Measurements from ENCODE around the gene GUCY2D. TPM values are rescaled to one million over a fixed set of nuclear protein-coding genes. Genes with fewer than 3 reads are reported as not detected.

GUCY2D gene
- total and polyA plus RNA-seq, 2 experiments from 2014 or later = 0.22 TPM; not detected in 1

- no peak for DNase-seq
- no peak overlapping the region for H3K4me3 ChIP-seq
- no peaks in the 10 kb centered on the region for H3F3A ChIP-seq (ENCODE audit: insufficient read depth)
- H3K27me3 ChIP-seq (replicated peaks; ENCODE audit: insufficient read depth) = no peaks in the 10 kb centered on the region
- TF ChIP-seq EZH2 (IDR thresholded peaks at IDR 0.05; ENCODE audit: insufficient read depth, poor library complexity, severe bottlenecking) (no peak), EZH2phosphoT487 (IDR thresholded peaks at IDR 0.05; ENCODE audit: insufficient read depth, low read depth) (no peak)
- no peak overlapping the region for H3K9ac ChIP-seq
- H3K9me2 ChIP-seq (ENCODE audit: insufficient read depth) = no peaks in the 10 kb centered on the region
- H3K79me2 ChIP-seq (ENCODE audit: insufficient read depth) = no peaks in the 10 kb centered on the region
- H3K4me2 ChIP-seq (ENCODE audit: unreplicated experiment) = no peak overlapping the region
- no peak overlapping the region for H3K27ac ChIP-seq
- H3K9me3 ChIP-seq (ENCODE audit: low read depth) = no peaks in the 10 kb centered on the region
- H4K20me1 ChIP-seq (ENCODE audit: insufficient read depth) = no peaks in the 10 kb centered on the region
- in situ Hi-C loops (cut with MboI) = no loop called here
- H3K36me3 ChIP-seq (ENCODE audit: low read depth) = no peaks in the 10 kb centered on the region
- no peak overlapping the region for H2AFZ ChIP-seq
- WGBS, 2 experiments (ENCODE audit: low coverage in 1 of 2, low lambda C conversion rate in 2 of 2, missing lambda C conversion rate in 2 of 2) = 50 to 61% methylated on average over 4 of the region's 4 CpGs
- no peaks in the 10 kb centered on the region for H3K4me1 ChIP-seq (ENCODE audit: insufficient read depth)
Observed at GRCh38 chr17:7971651-7972050, 30.8 kb upstream of the GUCY2D start.

- Histone ChIP-seq H4K20me1 (ENCODE audit: insufficient read depth) (no peaks in the 10 kb centered on the region), H2AFZ (no peak overlapping the region), H3K36me3 (ENCODE audit: low read depth) (no peaks in the 10 kb centered on the region), H3K9me2 (ENCODE audit: insufficient read depth) (no peaks in the 10 kb centered on the region), H3K4me1 (ENCODE audit: insufficient read depth) (no peaks in the 10 kb centered on the region), H3K9ac (no peak overlapping the region), H3F3A (ENCODE audit: insufficient read depth) (no peaks in the 10 kb centered on the region), H3K27ac (no peak overlapping the region), H3K27me3 (replicated peaks; ENCODE audit: insufficient read depth) (no peaks in the 10 kb centered on the region), H3K4me3 (no peak overlapping the region), H3K9me3 (ENCODE audit: low read depth) (no peaks in the 10 kb centered on the region), H3K4me2 (ENCODE audit: unreplicated experiment) (no peak overlapping the region), H3K79me2 (ENCODE audit: insufficient read depth) (no peaks in the 10 kb centered on the region)
- TF ChIP-seq EZH2 (IDR thresholded peaks at IDR 0.05; ENCODE audit: insufficient read depth, poor library complexity, severe bottlenecking) (no peak), EZH2phosphoT487 (IDR thresholded peaks at IDR 0.05; ENCODE audit: insufficient read depth, low read depth) (no peak)
- in situ Hi-C loops (cut with MboI) = no loop called here
- DNase-seq = peak; percentile 52
- 95 to 96% methylated on average over 8 of the region's 8 CpGs for WGBS, 2 experiments (ENCODE audit: low coverage in 1 of 2, low lambda C conversion rate in 2 of 2, missing lambda C conversion rate in 2 of 2)
Observed at GRCh38 chr17:7972131-7972785, 30.2 kb upstream of the GUCY2D start.

GRCh38 chr17:7974638-7975131, 27.7 kb upstream of the GUCY2D start:
- H3F3A ChIP-seq (ENCODE audit: insufficient read depth) = no peaks in the 10 kb centered on the region
- H4K20me1 ChIP-seq (ENCODE audit: insufficient read depth) = no peaks in the 10 kb centered on the region
- H3K27me3 ChIP-seq (replicated peaks; ENCODE audit: insufficient read depth) = no peaks in the 10 kb centered on the region
- H3K9me2 ChIP-seq (ENCODE audit: insufficient read depth) = no peaks in the 10 kb centered on the region
- H3K9ac ChIP-seq = no peak overlapping the region
- no peak overlapping the region for H3K27ac ChIP-seq
- no peak overlapping the region for H3K4me2 ChIP-seq (ENCODE audit: unreplicated experiment)
- in situ Hi-C loops (cut with MboI) = no loop called here
- TF ChIP-seq EZH2phosphoT487 (IDR thresholded peaks at IDR 0.05; ENCODE audit: insufficient read depth, low read depth) (no peak), EZH2 (IDR thresholded peaks at IDR 0.05; ENCODE audit: insufficient read depth, poor library complexity, severe bottlenecking) (no peak)
- no peaks in the 10 kb centered on the region for H3K36me3 ChIP-seq (ENCODE audit: low read depth)
- no peak for DNase-seq
- H3K79me2 ChIP-seq (ENCODE audit: insufficient read depth) = no peaks in the 10 kb centered on the region
- H3K4me3 ChIP-seq = no peak overlapping the region
- H3K4me1 ChIP-seq (ENCODE audit: insufficient read depth) = no peaks in the 10 kb centered on the region
- H3K9me3 ChIP-seq (ENCODE audit: low read depth) = no peaks in the 10 kb centered on the region
- H2AFZ ChIP-seq = no peak overlapping the region

GRCh38 chr17:7977039-7977438, 25.4 kb upstream of the GUCY2D start:
- Histone ChIP-seq H3K9me3 (ENCODE audit: low read depth) (no peaks in the 10 kb centered on the region), H3K4me1 (ENCODE audit: insufficient read depth) (peaks cover 6% of the 10 kb centered on the region), H3K27ac (no peak overlapping the region), H3K9ac (no peak overlapping the region), H3K4me3 (no peak overlapping the region), H3K79me2 (ENCODE audit: insufficient read depth) (no peaks in the 10 kb centered on the region), H3K9me2 (ENCODE audit: insufficient read depth) (no peaks in the 10 kb centered on the region), H2AFZ (no peak overlapping the region), H3F3A (ENCODE audit: insufficient read depth) (peaks cover 5% of the 10 kb centered on the region), H3K4me2 (ENCODE audit: unreplicated experiment) (no peak overlapping the region), H3K36me3 (ENCODE audit: low read depth) (no peaks in the 10 kb centered on the region), H4K20me1 (ENCODE audit: insufficient read depth) (no peaks in the 10 kb centered on the region), H3K27me3 (replicated peaks; ENCODE audit: insufficient read depth) (no peaks in the 10 kb centered on the region)
- TF ChIP-seq EZH2 (IDR thresholded peaks at IDR 0.05; ENCODE audit: insufficient read depth, poor library complexity, severe bottlenecking) = no peak
- no peak for TF ChIP-seq EZH2phosphoT487 (IDR thresholded peaks at IDR 0.05; ENCODE audit: insufficient read depth, low read depth)
- WGBS, 2 experiments (ENCODE audit: low coverage in 1 of 2, low lambda C conversion rate in 2 of 2, missing lambda C conversion rate in 2 of 2) = 70 to 86% methylated on average over 4 of the region's 4 CpGs
- no peak for DNase-seq
- in situ Hi-C loops (cut with MboI) = no loop called here

All from GM23248 (cell line).